Endometrial microvascular endothelial cells (primary cell): ENCODE results near the gene FGD4. TPM values are rescaled to one million over a fixed set of nuclear protein-coding genes. Genes with fewer than 3 reads are reported as not detected.
"Not testable (repeated sequence)": the region's sequence is repeated elsewhere in the genome, so short reads cannot be mapped to it uniquely, and the experiment has no call there.

Experiments used
- in situ Hi-C: cut with HindIII; loops from 2 replicates; pipeline ENCODE4 v1.10.0; 2017; ENCODE audit warnings: low sequenced_read_pairs, low pct_unique_long_range_greater_than_20kb; ENCODE audit errors: inconsistent ontology term
- total RNA-seq: library from RNA; depleted of rRNA; stranded (reverse); fragments of >200 nt; gene quantifications from one replicate; pipeline ENCODE4 v1.2.3, GENCODE V29; 2015; ENCODE audit errors: inconsistent ontology term

FGD4 gene
- total RNA-seq, 1 donor from 2014 or later = 24.6 TPM

- in situ Hi-C loops = no loop called here
Observed at GRCh38 chr12:32534698-32535097, 135.3 kb downstream of the FGD4 start.

DNA sequence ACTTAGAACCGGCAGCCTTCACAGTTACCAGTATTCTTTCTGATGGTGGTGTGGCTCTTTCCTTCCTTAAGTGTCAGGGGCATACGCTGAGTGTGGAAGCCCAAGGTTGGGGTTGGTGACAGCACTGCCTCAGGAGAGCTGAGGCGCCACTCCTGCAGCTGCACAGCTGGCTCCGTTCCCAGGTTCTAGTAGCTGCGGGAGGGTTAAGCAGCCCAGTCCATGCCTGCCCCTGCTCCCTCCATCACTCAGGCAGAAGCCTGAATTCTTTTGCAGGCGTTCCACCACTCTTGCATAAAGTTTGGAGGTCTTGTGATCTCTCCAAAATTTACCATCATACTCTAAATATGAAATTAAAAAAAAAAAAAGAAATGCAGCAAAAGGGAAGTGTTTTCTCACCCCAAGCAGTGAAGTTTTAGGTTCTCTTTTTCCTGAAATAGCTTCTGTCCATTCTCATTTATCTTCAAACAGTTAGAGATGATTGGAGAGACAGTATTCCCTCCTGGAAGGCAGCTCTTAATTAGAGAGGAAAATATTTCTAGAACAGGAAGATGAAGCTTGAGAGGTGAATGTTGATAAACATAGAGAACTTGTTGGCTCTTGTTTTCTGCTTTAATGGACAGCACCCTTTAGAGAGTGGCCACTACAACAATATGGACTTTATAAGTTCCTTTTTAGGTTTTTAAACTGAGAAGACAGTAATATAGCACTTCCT, 136.1 kb downstream of the FGD4 start:
- in situ Hi-C loops = no loop called here

DNA sequence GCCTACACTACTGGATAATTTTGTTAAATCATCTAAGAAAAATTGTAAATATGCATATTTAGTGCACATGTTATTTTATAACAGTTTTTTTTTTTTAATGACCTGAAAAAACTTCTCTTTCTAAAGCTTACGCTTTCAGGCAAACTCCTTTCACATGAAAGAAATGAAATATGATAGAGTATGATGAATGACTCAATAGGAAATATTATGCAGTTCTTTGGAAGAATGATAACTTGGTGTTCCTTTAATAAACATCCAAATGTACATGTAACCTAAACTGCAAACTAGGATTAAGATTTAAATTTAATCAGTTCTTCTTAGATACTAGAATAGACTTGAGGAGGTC, 136.6 kb downstream of the FGD4 start:
- in situ Hi-C loops = no loop called here

- in situ Hi-C loops = no loop called here
Observed at GRCh38 chr12:32541754-32542374, 142.5 kb downstream of the FGD4 start.

GRCh38 chr12:32542428-32543229, 143.3 kb downstream of the FGD4 start:
- in situ Hi-C loops = no loop called here

GRCh38 chr12:32544893-32545292, 145.5 kb downstream of the FGD4 start:
- in situ Hi-C loops = no loop called here

DNA sequence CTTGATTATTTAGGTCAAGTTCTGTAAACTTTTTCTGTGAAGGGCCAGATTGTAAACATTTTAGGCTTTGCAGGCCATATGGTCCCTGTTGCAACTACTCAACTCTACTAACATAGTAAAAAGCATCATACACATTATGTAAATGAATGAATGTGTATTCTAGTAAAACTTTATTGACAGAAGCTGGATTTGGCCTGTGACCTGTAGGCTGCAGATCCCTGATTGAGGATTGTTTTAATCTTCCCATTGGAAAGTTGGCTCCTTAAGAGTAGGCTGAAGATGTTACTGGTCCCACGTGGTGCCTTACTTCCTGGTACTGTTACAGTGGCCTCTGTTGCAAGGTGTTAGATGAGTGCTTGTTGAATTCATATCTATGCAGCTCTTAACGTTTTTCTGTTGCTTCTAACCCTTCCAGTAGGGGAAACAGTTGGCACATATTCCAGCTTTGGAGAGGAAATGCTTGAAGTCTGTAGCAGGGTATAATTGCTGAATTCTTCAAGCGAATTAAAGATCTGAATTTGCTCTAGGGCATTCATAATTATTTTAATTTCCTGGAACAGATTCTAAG, 146.1 kb downstream of the FGD4 start:
- in situ Hi-C loops = no loop called here

GRCh38 chr12:32546272-32546671, 146.9 kb downstream of the FGD4 start:
- in situ Hi-C loops = no loop called here

- in situ Hi-C loops = no loop called here
Observed at GRCh38 chr12:32548691-32549281, 149.4 kb downstream of the FGD4 start.

- in situ Hi-C loops = no loop called here
Observed at GRCh38 chr12:32549675-32550079, 150.3 kb downstream of the FGD4 start.

GRCh38 chr12:32551058-32551457, 151.7 kb downstream of the FGD4 start:
- in situ Hi-C loops = no loop called here

- in situ Hi-C loops = no loop called here
Observed at GRCh38 chr12:32558903-32559302, 159.5 kb downstream of the FGD4 start.

- in situ Hi-C loops = no loop called here
Observed at GRCh38 chr12:32559434-32559833, 160.1 kb downstream of the FGD4 start.

DNA sequence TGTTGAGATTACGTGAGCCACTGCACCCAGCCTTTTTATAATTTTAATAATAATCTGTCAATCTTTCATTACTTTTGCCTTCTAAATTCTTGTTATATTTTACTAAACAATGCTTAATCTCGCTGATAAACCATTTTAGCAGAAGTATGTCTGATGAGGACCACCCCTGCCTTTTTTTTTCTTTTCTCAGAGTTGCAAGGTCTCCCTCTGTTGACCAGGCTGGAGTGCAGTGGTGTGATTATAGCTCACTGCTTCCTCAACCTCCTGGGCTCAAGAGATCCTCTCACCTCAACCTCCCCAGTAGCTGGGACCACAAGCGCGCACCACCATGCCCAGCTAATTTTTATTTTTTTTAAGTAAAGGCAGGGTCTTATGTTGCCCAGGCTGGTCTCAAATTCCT, 161.2 kb downstream of the FGD4 start:
- in situ Hi-C loops = no loop called here

DNA sequence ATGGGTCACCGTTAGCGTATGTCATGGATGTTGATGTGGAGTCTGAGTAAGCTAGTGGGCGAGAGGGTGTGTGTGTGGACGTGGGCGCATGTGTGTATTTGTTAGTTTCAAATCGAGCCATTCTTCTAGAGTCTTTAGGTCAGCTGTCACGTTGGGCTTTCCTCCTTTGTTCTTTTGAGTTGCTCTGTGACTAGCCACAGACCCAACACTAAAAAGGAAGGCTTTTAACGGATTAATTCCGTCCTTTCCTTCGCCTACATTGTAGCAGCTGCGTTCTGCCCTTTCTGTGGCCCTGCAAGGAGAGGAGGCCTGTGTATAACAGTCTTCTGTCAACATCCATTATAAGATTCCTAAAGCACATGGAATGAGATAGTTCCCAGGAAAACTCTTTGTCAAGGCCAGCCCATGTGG, 162.6 kb downstream of the FGD4 start:
- in situ Hi-C loops = no loop called here

- in situ Hi-C loops = not testable (repeated sequence)
Observed at GRCh38 chr12:32562413-32562812, 163.1 kb downstream of the FGD4 start.

GRCh38 chr12:32566663-32567295, 167.4 kb downstream of the FGD4 start:
- in situ Hi-C loops = no loop called here

DNA sequence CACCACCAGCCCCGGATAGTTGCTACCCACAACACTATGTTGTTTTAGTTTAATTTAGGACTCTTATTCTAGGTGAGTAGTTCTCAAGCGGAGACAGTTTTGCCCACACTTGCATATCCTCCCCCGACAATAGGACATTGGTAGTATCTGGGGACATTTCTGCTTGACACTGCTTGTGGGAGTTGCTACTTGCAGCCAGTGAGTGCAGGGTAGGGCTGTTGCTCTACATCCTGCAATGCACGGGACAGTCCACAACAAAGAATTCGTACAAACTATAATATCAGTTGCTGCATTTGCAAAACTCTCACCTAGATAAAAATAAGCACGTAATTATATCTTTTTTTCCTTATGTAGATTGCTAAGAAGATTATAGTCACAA, 167.9 kb downstream of the FGD4 start:
- in situ Hi-C loops = no loop called here

GRCh38 chr12:32568228-32568627, 168.9 kb downstream of the FGD4 start:
- in situ Hi-C loops = no loop called here
